Naive thymus-derived CD4-positive, alpha-beta T cell (primary cell): ENCODE data around the gene PPP1R1A. TPM values are rescaled to one million over a fixed set of nuclear protein-coding genes. Genes with fewer than 3 reads are reported as not detected.

Experiments
- ATAC-seq: fragments of 150-1000 bp; cut with Tn5 transposase; 2 replicates; pipeline ENCODE4 v1.10.0; 2021; ENCODE audit warnings: mild to moderate bottlenecking, moderate library complexity
- CTCF ChIA-PET: fragments of 350-600 bp; sonication (Branson Sonifier 250); formaldehyde crosslinking; loops from one replicate; lab custom pipeline; 2021; ENCODE audit warnings: antibody characterized with exemption; lab: Charles Lee
- POLR2A ChIA-PET: fragments of 350-600 bp; sonication (Branson Sonifier 250); formaldehyde crosslinking; loops from one replicate; lab custom pipeline; 2021; ENCODE audit warnings: antibody characterized with exemption, inconsistent platforms; lab: Charles Lee
- DNase-seq, 9 donors: peaks; one replicate each; pipeline versions ENCODE4 v3.0.0 to v3.0.0-alpha.2; 2020 to 2022; ENCODE audit warnings: mixed read lengths in 1 of 9
- H3K27ac ChIP-seq: one replicate; pipeline ENCODE4 v1.7.0; 2013; ENCODE audit warnings: mild to moderate bottlenecking, low read depth, low read length, moderate library complexity
- H3K27me3 ChIP-seq, 2 donors: one replicate each; pipeline ENCODE4 v1.7.0; 2013; ENCODE audit warnings: low read length in 2 of 2, mild to moderate bottlenecking in 2 of 2, moderate library complexity in 2 of 2; ENCODE audit not compliant: control insufficient read depth in 2 of 2, insufficient read depth in 2 of 2
- H3K36me3 ChIP-seq, 3 experiments: 1 replicate in 2 of 3; 2 replicates in 1 of 3; pipeline ENCODE4 v1.7.0; 2013; ENCODE audit warnings: low read length in 3 of 3, mild to moderate bottlenecking in 3 of 3, moderate library complexity in 1 of 3; ENCODE audit not compliant: insufficient read depth in 3 of 3, control insufficient read depth in 2 of 3
- H3K4me1 ChIP-seq, 2 donors: one replicate each; pipeline ENCODE4 v1.7.0; 2013; ENCODE audit warnings: low read length in 2 of 2, mild to moderate bottlenecking in 2 of 2, moderate library complexity in 1 of 2; ENCODE audit not compliant: control insufficient read depth in 2 of 2, insufficient read depth in 2 of 2
- H3K4me3 ChIP-seq: 2 replicates; pipeline ENCODE4 v1.7.0; 2013; ENCODE audit warnings: mild to moderate bottlenecking, low read length
- H3K9me3 ChIP-seq, 3 experiments: 1 replicate in 2 of 3; 2 replicates in 1 of 3; pipeline ENCODE4 v1.7.0; 2013; ENCODE audit warnings: low read length in 3 of 3; ENCODE audit not compliant: control insufficient read depth in 2 of 3
- H3K27ac Mint-ChIP-seq, 9 donors: one replicate each; pipeline ENCODE4 v1.8.0; 2020 to 2022; ENCODE audit warnings: mixed read lengths in 9 of 9, mild to moderate bottlenecking in 8 of 9, moderate library complexity in 5 of 9, inconsistent platforms in 2 of 9
- H3K27me3 Mint-ChIP-seq, 5 donors: one replicate each; pipeline ENCODE4 v1.8.0; 2021 to 2022; ENCODE audit warnings: mixed read lengths in 5 of 5, mild to moderate bottlenecking in 1 of 5
- H3K36me3 Mint-ChIP-seq, 5 donors: one replicate each; pipeline ENCODE4 v1.8.0; 2020 to 2022; ENCODE audit warnings: mixed read lengths in 5 of 5, mild to moderate bottlenecking in 3 of 5, inconsistent platforms in 1 of 5
- H3K4me1 Mint-ChIP-seq, 7 donors: one replicate each; pipeline ENCODE4 v1.8.0; 2020 to 2022; ENCODE audit warnings: mixed read lengths in 7 of 7, mild to moderate bottlenecking in 3 of 7, inconsistent platforms in 1 of 7
- H3K4me3 Mint-ChIP-seq, 10 donors: one replicate each; pipeline ENCODE4 v1.8.0; 2020 to 2022; ENCODE audit warnings: mild to moderate bottlenecking in 10 of 10, mixed read lengths in 10 of 10, moderate library complexity in 6 of 10, inconsistent platforms in 2 of 10
- H3K9me3 Mint-ChIP-seq, 11 donors: one replicate each; pipeline ENCODE4 v1.8.0; 2020 to 2022; ENCODE audit warnings: mixed read lengths in 11 of 11, mild to moderate bottlenecking in 4 of 11, inconsistent platforms in 1 of 11, moderate library complexity in 1 of 11
- intact Hi-C, 2 donors: fragments of 100-400 bp; cut with micrococcal nuclease; formaldehyde crosslinking; loops; one replicate each; pipeline ENCODE4 v1.15.1; 2023
- polyA plus RNA-seq, 2 donors: library from polyadenylated mRNA; unstranded; fragments of 300-500 nt; fragmentation: Illumina TruSeq; gene quantifications; one replicate each; pipeline ENCODE4 v1.2.3, GENCODE V29; 2021
- total RNA-seq, 6 experiments: library from RNA in 5 of 6; stranded (reverse) in 5 of 6; gene quantifications; 1 replicate in 5 of 6; 2 replicates in 1 of 6; pipeline ENCODE4 v1.2.3 and lab custom pipeline; 2021 to 2026

Gene PPP1R1A
- total and polyA plus RNA-seq, 7 experiments from 2014 or later = not detected

GRCh38 chr12:54581412-54581811, 7.0 kb downstream of the PPP1R1A start:
- POLR2A ChIA-PET = no interaction called here
- CTCF ChIA-PET = interaction anchor here (1.3 kb wide), 1 partner anchor 11 kb away, joined by 3 read pairs; no protein-coding TSS in a partner anchor
- no peaks in the 10 kb centered on the region for H3K27me3 ChIP-seq
- H3K9me3 ChIP-seq = no peaks in the 10 kb centered on the region
- H3K36me3 Mint-ChIP-seq = peaks cover 0 to 6% (median 0%) of the 10 kb centered on the region in 5 donors
- peaks cover 18 to 28% (median 28%) of the 10 kb centered on the region in 5 donors for H3K27me3 Mint-ChIP-seq
- no peak overlapping the region for H3K4me3 ChIP-seq
- no peak overlapping the region for H3K4me3 Mint-ChIP-seq
- intact Hi-C loops = no loop called here
- H3K4me1 ChIP-seq = peaks cover 0 to 7% of the 10 kb centered on the region in 2 donors
- H3K27ac Mint-ChIP-seq = no peak overlapping the region
- no peaks in the 10 kb centered on the region for H3K9me3 Mint-ChIP-seq
- ATAC-seq = no peak
- no peak overlapping the region for H3K27ac ChIP-seq
- H3K36me3 ChIP-seq = no peaks in the 10 kb centered on the region
- no peak for DNase-seq
- peaks cover 0 to 9% (median 7%) of the 10 kb centered on the region in 7 donors for H3K4me1 Mint-ChIP-seq

GRCh38 chr12:54579696-54580333, 8.6 kb downstream of the PPP1R1A start:
- intact Hi-C loops = loop anchor here in 1 of 2 donors (1.0 to 2.0 kb wide), 2 partner anchors 16 to 19 kb away; no protein-coding TSS in a partner anchor

GRCh38 chr12:54579258-54579657, 9.2 kb downstream of the PPP1R1A start:
- Histone ChIP-seq H3K4me1 (peaks cover 0 to 7% of the 10 kb centered on the region in 2 donors), H3K27me3 (no peaks in the 10 kb centered on the region), H3K4me3 (no peak overlapping the region), H3K36me3 (peaks cover 0 to 3% (median 0%) of the 10 kb centered on the region in 3 experiments), H3K27ac (no peak overlapping the region), H3K9me3 (no peaks in the 10 kb centered on the region)
- intact Hi-C loops = loop anchor here in 1 of 2 donors (1.0 to 2.0 kb wide), 2 partner anchors 17 to 18 kb away; no protein-coding TSS in a partner anchor
- Mint-ChIP-seq H3K4me1 (peaks cover 0 to 9% (median 7%) of the 10 kb centered on the region in 7 donors), H3K27me3 (peaks cover 0 to 10% (median 7%) of the 10 kb centered on the region in 5 donors), H3K27ac (no peak overlapping the region), H3K4me3 (no peak overlapping the region), H3K36me3 (peaks cover 0 to 16% (median 5%) of the 10 kb centered on the region in 5 donors), H3K9me3 (no peaks in the 10 kb centered on the region)
- ATAC-seq = peak; percentile 15
- CTCF ChIA-PET = interaction anchor here (0.9 to 2.1 kb wide), 6 partner anchors 10 to 492 kb away, joined by 3 to 9 read pairs (median 4); no protein-coding TSS in a partner anchor
- no peak for DNase-seq
- POLR2A ChIA-PET = interaction anchor here (1.0 kb wide), 1 partner anchor 480 kb away, joined by 3 read pairs; no protein-coding TSS in a partner anchor

More at GRCh38 chr12:54579696-54580333, 8.6 kb downstream of the PPP1R1A start:
- Mint-ChIP-seq H3K27ac (no peak overlapping the region), H3K4me3 (no peak overlapping the region), H3K4me1 (peaks cover 0 to 9% (median 7%) of the 10 kb centered on the region in 7 donors), H3K9me3 (no peaks in the 10 kb centered on the region), H3K27me3 (peaks cover 5 to 14% (median 12%) of the 10 kb centered on the region in 5 donors), H3K36me3 (peaks cover 0 to 16% (median 5%) of the 10 kb centered on the region in 5 donors)
- Histone ChIP-seq H3K9me3 (no peaks in the 10 kb centered on the region), H3K4me3 (no peak overlapping the region), H3K27ac (no peak overlapping the region), H3K36me3 (no peaks in the 10 kb centered on the region), H3K4me1 (peaks cover 0 to 7% of the 10 kb centered on the region in 2 donors), H3K27me3 (no peaks in the 10 kb centered on the region)
- DNase-seq (peak; percentile 39 to 83 (median 70)), ATAC-seq (peak; percentile 94)
- ChIA-PET POLR2A (interaction anchor here (1.0 kb wide), 1 partner anchor 479 kb away, joined by 3 read pairs; no protein-coding TSS in a partner anchor), CTCF (interaction anchor here (0.6 to 2.1 kb wide), 13 partner anchors 9 to 492 kb away, joined by 3 to 9 read pairs (median 4); no protein-coding TSS in a partner anchor)

GRCh38 chr12:54578778-54579177, 9.7 kb downstream of the PPP1R1A start:
- ATAC-seq = no peak
- Histone ChIP-seq H3K27ac (no peak overlapping the region), H3K27me3 (no peaks in the 10 kb centered on the region), H3K4me1 (peaks cover 0 to 7% of the 10 kb centered on the region in 2 donors), H3K4me3 (no peak overlapping the region), H3K36me3 (peaks cover 0 to 3% (median 0%) of the 10 kb centered on the region in 3 experiments), H3K9me3 (no peaks in the 10 kb centered on the region)
- H3K4me1 Mint-ChIP-seq = peaks cover 0 to 9% (median 7%) of the 10 kb centered on the region in 7 donors
- intact Hi-C loops = loop anchor here in 1 of 2 donors (1.0 to 2.0 kb wide), 2 partner anchors 18 kb away; no protein-coding TSS in a partner anchor
- no peak overlapping the region for H3K4me3 Mint-ChIP-seq
- POLR2A ChIA-PET = no interaction called here
- H3K27ac Mint-ChIP-seq = peak overlapping the region in 1 of 9 donors; percentile 34
- H3K27me3 Mint-ChIP-seq = peaks cover 0 to 6% (median 3%) of the 10 kb centered on the region in 5 donors
- peaks cover 0 to 17% (median 5%) of the 10 kb centered on the region in 5 donors for H3K36me3 Mint-ChIP-seq
- CTCF ChIA-PET = interaction anchor here (1.0 to 2.1 kb wide), 2 partner anchors 11 to 18 kb away, joined by 3 to 9 read pairs; no protein-coding TSS in a partner anchor
- H3K9me3 Mint-ChIP-seq = no peaks in the 10 kb centered on the region
- no peak for DNase-seq

- no peak overlapping the region for H3K4me3 ChIP-seq
- peaks cover 0 to 36% (median 12%) of the 10 kb centered on the region in 5 donors for H3K36me3 Mint-ChIP-seq
- POLR2A ChIA-PET = no interaction called here
These were observed 15.6 kb downstream of the PPP1R1A start for GRCh38 chr12:54572881-54573280.

GRCh38 chr12:54571193-54572188, 17.0 kb downstream of the PPP1R1A start:
- Histone ChIP-seq H3K36me3 (peaks cover 0 to 23% (median 0%) of the 10 kb centered on the region in 3 experiments), H3K27me3 (no peaks in the 10 kb centered on the region), H3K9me3 (no peaks in the 10 kb centered on the region), H3K4me1 (no peaks in the 10 kb centered on the region), H3K4me3 (no peak overlapping the region), H3K27ac (no peak overlapping the region)
- no peaks in the 10 kb centered on the region for H3K9me3 Mint-ChIP-seq
- no peaks in the 10 kb centered on the region for H3K4me1 Mint-ChIP-seq
- H3K27me3 Mint-ChIP-seq = no peaks in the 10 kb centered on the region
- ATAC-seq = no peak
- no peak for DNase-seq
- intact Hi-C loops = no loop called here
- H3K4me3 Mint-ChIP-seq = no peak overlapping the region
- H3K36me3 Mint-ChIP-seq = peaks cover 0 to 31% (median 17%) of the 10 kb centered on the region in 5 donors
- ChIA-PET POLR2A (no interaction called here), CTCF (interaction anchor here (0.9 to 1.1 kb wide), 2 partner anchors 9 to 21 kb away, joined by 3 to 4 read pairs; no protein-coding TSS in a partner anchor)
- H3K27ac Mint-ChIP-seq = peak overlapping the region in 1 of 9 donors; percentile 28

More at GRCh38 chr12:54572881-54573280, 15.6 kb downstream of the PPP1R1A start:
- H3K36me3 ChIP-seq = peaks cover 0 to 23% (median 0%) of the 10 kb centered on the region in 3 experiments
- Mint-ChIP-seq H3K27ac (no peak overlapping the region), H3K4me1 (no peaks in the 10 kb centered on the region), H3K27me3 (no peaks in the 10 kb centered on the region), H3K9me3 (no peaks in the 10 kb centered on the region), H3K4me3 (no peak overlapping the region)
- CTCF ChIA-PET = no interaction called here
- intact Hi-C loops = no loop called here
- no peaks in the 10 kb centered on the region for H3K4me1 ChIP-seq
- H3K27ac ChIP-seq = no peak overlapping the region
- DNase-seq (no peak), ATAC-seq (no peak)
- H3K9me3 ChIP-seq = no peaks in the 10 kb centered on the region
- no peaks in the 10 kb centered on the region for H3K27me3 ChIP-seq
